Sigmoid colon (tissue), 4 donors: ENCODE measurements around the gene GPX6.

Experiments used
- CTCF ChIP-seq, 4 experiments: fragments of 450-650 bp in 3 of 4; fragments of 200-600 bp in 1 of 4; IDR thresholded peaks; one replicate each; pipeline ENCODE4 v1.5.1; 2016 to 2019; ENCODE audit warnings: antibody characterized with exemption in 4 of 4, mild to moderate bottlenecking in 3 of 4, moderate library complexity in 2 of 4
- EP300 ChIP-seq, 4 donors: sonication (generic); formaldehyde crosslinking; IDR thresholded peaks; one replicate each; pipeline ENCODE4 v1.6.1; 2017; ENCODE audit warnings: antibody characterized with exemption in 4 of 4
- POLR2AphosphoS5 ChIP-seq, 4 donors: sonication (generic); formaldehyde crosslinking; IDR thresholded peaks; one replicate each; pipeline ENCODE4 v1.6.1; 2017; ENCODE audit warnings: antibody characterized with exemption in 4 of 4

GRCh38 chr6:28486533-28486932, 29.1 kb downstream of the GPX6 start:
- no peak for TF ChIP-seq CTCF (IDR thresholded peaks at IDR 0.05)
- no peak for TF ChIP-seq POLR2AphosphoS5 (IDR thresholded peaks at IDR 0.05)
- no peak for TF ChIP-seq EP300 (IDR thresholded peaks at IDR 0.05)
